ENCODE results near the gene YTHDC1.

The YTHDC1 gene

DNA sequence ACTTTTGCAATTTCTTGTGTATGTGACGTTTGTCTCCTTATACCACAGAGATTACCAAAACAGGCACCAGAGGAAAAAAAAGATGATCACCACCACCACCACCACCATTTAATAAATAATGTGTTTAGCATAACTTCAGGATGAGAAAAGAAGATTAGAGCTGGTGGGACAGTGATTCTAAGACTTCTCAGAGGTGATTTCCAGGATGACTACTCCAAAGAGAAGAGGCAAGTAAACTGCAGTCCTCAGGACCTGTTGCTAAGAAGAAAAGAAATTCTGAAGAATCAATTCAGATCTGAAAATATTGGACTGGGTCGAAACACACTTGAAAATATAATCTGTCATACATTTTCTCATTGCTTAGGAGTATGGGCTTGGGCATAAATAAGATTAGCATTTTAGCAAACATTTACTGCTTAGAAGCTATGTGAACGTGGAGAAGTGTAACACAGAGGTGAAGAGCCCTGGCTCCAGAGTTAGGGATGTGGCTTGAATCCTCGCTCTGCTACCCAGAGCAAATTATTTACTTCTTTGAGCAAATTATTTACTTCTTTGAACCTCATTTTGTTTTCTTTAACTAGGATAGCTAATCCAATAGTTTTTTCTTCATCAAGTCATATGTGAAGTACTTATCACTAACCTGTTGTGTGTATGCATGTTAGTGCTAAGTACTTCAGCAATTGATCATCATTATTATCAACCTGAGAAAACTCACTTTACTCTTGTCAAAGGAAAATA is 10.5 kb upstream of the YTHDC1 start:
- FAIRE-seq (no peak), DNase-seq (ENCODE audit: insufficient read length, low spot score) (no peak)

DNA sequence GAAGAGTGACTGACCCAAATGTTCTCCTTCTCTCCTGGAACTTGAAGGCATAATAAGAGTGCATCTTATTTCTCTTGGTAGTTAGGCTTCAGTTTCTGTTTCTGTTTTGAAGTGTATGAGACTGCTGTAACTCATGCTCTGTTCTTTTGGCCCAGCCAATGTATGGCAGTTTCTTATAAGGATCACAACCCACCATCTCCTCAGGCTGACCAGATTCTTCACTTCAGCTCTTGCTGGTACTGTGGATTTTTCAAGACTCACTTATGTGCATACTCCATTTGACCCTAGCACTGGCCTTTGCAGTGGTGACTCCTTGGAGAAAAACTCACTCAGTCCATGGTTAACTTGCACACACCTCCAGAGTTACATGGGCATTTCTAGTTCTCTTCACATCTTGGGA is 9.6 kb upstream of the YTHDC1 start:
- no peak for DNase-seq (ENCODE audit: insufficient read length, low spot score)
- FAIRE-seq, result no peak

DNA sequence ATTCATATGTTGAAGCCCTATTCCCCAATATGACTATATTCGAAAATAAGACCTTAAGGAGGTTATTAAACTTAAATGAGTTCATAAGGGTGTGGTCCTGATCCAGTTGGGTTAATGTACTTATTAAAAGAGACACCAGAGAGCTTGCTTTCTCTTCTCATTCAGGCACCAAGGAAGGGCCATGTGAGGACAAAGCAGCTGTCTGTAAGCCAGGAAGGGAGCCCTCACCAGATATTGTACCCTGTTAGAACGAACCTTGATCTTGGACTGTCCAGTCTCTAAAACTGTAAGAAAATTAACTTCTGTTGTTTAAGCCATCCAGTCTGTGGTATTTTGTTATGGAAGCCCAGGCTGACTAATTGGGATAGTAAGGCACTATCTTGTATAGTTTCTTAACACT is 9.1 kb upstream of the YTHDC1 start:
- DNase-seq (ENCODE audit: insufficient read length, low spot score), result no peak
- FAIRE-seq, result no peak

DNA sequence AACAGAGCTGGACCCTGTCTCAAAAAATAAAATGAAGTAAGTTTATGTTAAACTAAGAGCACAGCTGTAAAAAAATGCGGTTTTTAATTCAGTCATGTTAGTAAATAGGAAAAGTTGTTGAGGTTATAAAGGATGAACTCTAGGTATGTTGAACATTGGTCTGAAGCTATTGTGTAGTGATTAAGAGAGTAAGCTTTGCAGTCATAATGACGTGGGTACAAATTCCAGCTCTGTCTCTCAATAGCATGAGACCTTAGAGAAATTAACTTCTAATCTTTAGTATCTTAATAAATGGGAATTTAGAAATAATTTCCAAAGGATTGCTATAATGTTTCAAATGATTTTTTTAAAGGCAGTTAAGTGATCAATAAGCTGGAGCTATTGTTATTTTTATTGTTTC is 2.9 kb upstream of the YTHDC1 start:
- DNase-seq (ENCODE audit: insufficient read length, low spot score) (no peak), FAIRE-seq (no peak)

DNA sequence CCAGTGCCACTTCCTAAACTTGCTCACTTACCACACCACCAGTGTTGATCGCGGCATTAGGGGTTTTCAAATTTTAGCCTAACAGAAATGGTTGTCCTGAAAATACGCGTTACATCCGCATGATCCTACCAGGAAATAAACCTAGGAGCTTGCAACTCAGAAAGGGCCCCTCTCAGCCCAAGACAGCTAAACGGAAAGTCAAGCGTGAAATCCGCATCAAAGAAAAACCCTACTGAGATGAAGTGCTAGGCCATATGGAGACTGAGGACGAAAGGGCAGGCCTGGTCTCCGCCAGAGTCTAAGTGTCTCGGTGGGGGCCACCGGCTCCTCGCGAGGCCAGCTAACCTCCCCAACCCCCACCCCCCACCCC is 626 bp downstream of the YTHDC1 start:
- FAIRE-seq (no peak), DNase-seq (ENCODE audit: insufficient read length, low spot score) (no peak)

DNA sequence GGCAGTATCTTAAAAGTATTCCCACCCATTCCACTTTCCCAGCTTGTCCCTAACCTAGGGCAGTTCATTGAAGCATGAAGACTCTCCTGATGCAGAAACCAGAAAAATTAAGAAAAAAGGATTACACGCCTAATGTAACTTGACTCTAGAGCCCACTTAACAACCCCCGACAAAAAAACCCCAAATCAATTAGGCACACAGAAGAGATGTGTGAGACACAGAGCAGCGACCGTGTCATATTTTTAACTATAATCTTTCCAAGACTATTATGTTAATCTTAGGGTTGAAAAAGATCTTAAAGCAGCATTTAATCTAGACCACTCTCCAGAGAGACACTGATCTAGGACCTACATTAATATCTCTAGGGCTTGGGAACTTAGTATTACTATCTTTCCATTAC is 1.3 kb downstream of the YTHDC1 start:
- FAIRE-seq (no peak), DNase-seq (ENCODE audit: insufficient read length, low spot score) (no peak)

DNA sequence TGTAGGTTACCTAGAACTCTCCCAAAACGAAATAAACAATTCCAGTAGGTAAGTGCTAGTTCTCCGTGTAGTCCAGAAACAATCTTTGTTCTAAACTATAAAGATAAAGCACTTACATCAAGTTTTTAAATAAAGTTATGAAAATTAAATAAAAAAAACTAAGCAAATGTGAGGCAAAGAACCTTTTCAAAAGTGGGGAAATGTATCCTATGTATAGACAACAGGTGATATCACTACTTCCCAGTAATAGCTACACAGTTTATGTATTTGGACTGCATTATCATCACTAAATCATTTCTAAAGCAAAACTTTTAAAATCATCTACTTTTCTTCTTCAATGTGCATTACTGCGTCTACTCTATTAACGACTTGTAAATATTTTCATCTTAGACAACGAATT is 2.0 kb downstream of the YTHDC1 start:
- FAIRE-seq, result no peak

DNA sequence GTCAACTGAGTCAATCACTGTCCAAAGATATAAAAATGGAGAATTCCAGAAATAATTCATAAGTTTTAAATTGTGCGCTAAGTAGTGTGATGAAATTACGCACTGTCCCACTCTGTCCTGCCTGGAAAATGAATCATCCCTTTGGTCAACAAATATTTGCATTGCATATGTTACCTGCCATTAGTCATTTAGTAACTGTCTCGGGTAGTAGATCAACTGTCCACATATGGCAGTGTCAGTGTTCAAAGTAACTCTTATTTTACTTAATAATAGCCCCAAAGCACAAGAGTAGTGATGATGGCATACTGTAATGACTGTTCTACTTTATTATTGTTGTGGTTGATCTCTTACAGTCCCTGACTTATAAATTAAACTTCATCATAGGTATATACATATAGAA is 3.4 kb downstream of the YTHDC1 start:
- FAIRE-seq (no peak), DNase-seq (ENCODE audit: insufficient read length, low spot score) (no peak)

More for the DNA sequence above, 2.0 kb downstream of the YTHDC1 start:
- no peak for DNase-seq (ENCODE audit: insufficient read length, low spot score)

DNA sequence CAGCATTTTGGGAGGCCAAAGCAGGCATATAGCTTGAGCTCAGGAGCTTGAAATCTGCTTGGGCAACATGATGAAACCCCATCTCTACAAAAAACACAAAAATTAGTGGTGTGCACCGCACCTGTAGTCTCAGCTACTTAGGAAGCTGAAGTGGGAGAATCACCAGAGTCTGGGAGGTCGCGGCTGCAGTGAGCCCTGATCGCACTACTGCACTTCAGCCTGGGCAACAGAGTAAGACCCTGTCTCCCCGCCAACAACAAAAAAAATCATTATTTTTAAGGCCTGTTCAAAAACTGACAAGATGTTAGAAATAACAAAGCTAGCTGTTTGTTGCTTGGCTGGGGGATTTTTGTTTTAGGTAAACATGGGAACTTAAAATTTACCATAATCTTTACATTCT is 5.1 kb downstream of the YTHDC1 start:
- FAIRE-seq (no peak), DNase-seq (ENCODE audit: insufficient read length, low spot score) (no peak)

DNA sequence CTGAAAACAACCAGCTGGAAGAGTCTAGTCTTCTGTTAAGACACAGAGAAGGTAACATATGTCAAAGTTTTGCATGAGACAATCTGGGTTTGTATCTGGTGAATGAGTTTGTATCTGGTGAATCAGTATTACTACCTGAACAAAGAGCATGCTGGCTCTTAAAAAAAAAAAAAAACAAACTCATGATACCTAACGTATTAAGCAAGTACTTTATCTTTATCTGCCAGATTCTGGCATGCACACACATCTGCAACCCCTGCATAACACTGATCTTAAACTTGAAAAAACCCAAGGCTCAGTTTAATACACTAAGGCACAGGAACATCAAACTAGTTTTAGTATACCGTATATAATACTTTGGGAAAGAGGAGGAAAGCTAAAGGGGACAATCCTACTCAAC is 5.8 kb downstream of the YTHDC1 start:
- FAIRE-seq, result no peak

DNA sequence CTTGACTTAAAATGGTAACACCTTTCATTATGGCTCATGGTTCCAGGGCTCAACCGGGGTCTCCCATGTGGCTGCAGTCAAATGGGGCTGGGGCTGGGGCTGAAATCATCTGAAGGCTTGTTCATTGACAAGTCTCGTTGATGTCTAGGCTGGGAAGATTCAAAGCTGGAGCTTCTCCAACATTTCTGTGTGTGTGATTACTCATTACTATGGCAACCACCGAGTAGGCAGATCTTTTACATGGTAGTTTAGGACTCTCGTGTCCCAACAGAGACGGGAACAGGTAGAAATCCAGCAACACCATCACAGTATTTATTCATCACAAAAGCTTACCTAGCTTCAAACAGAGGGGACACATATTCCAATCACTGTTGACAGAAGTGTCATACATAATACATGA is 7.8 kb downstream of the YTHDC1 start:
- FAIRE-seq, result no peak
- no peak for DNase-seq (ENCODE audit: insufficient read length, low spot score)

More for the DNA sequence above, 5.8 kb downstream of the YTHDC1 start:
- DNase-seq (ENCODE audit: insufficient read length, low spot score), result no peak

DNA sequence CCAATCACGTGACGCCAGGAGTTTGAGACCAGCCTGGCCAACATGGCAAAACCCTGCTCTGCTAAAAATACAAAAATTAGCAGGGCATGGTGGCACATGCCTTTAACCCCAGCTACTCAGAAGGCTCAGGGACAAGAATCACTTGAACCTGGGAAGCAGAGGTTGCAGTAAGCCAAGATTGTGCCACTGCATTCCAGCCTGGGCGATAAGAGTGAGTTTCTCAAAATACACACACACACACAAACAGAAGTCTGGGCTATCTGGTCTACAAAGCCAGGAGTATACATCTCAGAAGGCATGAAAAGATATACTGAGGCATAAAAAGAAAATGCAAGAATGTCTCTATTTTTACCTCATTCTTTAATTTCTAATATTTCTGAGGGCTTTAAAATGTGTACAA is 11.3 kb downstream of the YTHDC1 start:
- DNase-seq (ENCODE audit: insufficient read length, low spot score) (no peak), FAIRE-seq (no peak)

DNA sequence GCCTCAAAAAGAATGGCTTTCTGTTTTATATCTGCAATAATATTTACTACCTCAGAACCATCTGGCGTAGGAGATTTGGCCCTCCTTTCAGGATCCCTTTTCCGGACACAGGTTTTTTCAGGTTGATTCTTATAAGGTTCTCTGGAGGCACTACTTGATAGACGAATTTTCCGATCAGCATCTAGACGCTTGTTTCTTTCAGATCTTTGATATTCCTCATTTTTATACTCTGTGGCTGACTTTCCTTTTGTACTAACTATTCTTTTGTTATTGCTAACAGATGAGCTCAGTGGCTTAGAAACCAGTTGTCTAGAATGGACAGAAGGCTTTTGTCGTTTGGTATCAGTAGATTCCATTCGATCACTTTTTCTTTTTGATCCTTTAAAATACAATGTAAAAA is 12.4 kb downstream of the YTHDC1 start:
- no peak for FAIRE-seq
- DNase-seq (ENCODE audit: insufficient read length, low spot score), result no peak

DNA sequence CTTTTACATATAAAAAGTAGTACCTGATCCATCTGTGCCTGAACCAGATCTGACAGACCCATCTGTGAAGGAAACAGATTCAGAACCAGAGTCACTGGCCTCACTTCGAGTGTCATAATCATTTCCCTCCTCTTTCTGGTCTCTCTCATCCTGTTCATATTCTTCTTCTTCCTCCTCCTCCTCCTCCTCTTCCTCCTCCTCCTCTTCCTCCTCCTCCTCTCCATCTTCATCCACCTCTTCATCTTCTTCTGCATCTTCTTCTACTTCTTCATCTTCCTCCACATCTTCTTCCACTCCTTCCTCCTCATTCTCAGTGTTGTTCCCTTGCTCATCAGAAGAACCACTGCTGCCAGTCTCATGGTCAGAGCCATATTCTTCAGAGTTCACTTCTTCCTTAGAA is 12.9 kb downstream of the YTHDC1 start:
- DNase-seq (ENCODE audit: insufficient read length, low spot score), result no peak
- no peak for FAIRE-seq

DNA sequence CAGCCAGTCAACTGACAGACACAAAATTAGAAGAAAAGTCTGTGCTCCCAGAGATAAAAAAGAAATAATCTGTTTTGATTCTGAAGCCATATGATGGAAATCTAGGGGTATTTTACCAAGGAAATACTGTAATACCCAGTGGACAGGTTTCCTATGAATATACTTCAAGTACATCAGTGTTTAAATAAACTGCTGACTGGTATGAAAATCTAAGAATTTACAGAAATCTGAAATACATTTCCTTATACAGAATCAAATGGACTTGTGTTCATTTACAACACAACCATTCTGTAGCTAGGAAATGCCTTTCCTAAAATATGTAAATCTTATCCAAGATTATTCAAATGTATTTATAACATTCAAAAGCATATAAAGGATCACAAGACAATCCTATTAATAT is 13.4 kb downstream of the YTHDC1 start:
- FAIRE-seq, result no peak
- DNase-seq (ENCODE audit: insufficient read length, low spot score), result no peak

DNA sequence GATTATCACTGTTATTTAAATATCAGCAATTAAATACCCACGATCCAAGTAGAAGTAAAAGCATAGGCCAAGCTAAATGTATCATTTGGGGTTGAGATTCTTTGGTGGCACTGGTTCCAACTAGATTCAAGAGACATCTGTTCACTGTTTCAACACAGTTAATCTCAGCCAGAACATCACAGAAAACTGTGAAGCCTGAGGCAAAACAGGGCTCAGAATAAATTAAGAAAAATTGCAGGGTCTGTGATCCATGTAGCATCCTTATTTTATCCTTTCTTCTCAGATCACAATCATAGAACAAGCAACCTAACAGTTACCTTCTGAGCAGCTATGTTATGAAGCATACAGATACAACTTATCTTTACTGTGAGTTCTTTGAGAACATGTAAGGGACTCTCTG is 23.7 kb downstream of the YTHDC1 start:
- FAIRE-seq (no peak), DNase-seq (ENCODE audit: insufficient read length, low spot score) (no peak)

DNA sequence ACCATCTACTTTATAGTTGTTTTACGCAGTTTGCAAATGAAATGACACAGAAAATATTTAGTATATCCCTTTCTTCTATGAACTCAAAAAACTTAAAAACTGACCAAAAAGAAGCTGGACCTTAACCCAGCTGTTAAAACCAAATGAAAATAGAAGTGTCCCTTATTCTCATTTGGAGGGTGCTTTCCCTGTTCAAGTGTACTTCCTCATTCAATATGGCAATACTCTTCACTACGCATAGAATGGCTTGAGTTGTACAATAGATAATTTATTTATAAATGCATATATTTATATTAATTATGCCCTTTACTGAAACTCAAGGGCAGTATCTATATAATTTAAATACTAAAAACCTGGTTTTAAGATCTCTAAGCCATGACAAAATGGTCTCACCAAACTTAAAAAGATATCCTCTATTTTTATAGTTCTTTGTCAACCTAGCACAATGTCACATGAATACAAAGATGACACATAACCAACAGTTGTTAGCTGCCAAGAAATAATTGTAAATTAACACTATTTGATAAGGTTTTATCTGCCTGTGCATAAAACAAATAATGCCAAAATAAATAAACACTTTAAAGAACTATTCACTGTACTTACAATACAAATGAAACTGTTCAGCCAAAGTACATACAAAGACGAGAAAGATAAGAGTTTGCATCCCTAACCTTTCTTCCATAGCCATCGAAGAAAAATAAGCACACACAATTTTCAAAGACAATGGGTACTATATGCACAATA is 25.2 kb downstream of the YTHDC1 start:
- FAIRE-seq, result no peak
- no peak for DNase-seq (ENCODE audit: insufficient read length, low spot score)

DNA sequence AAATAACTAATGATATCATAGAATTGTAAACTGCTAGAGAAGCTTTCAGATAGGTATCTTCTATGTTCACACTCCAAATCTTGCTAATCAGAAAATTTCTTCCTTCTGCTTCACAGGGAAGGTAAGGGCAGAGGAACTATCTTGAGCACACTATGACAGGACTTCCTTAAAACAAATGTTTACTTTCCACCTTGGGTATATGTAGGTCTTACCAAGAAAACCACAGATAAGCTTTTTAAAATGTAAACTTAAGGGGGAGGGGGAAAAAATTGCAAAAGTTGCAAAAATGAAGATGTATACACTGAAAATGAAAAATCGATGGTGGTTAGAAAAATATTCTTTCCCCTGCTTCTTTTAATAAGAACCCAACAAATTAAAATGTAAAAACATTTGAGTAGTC is 30.9 kb downstream of the YTHDC1 start:
- no peak for FAIRE-seq
- DNase-seq (ENCODE audit: insufficient read length, low spot score), result no peak

DNA sequence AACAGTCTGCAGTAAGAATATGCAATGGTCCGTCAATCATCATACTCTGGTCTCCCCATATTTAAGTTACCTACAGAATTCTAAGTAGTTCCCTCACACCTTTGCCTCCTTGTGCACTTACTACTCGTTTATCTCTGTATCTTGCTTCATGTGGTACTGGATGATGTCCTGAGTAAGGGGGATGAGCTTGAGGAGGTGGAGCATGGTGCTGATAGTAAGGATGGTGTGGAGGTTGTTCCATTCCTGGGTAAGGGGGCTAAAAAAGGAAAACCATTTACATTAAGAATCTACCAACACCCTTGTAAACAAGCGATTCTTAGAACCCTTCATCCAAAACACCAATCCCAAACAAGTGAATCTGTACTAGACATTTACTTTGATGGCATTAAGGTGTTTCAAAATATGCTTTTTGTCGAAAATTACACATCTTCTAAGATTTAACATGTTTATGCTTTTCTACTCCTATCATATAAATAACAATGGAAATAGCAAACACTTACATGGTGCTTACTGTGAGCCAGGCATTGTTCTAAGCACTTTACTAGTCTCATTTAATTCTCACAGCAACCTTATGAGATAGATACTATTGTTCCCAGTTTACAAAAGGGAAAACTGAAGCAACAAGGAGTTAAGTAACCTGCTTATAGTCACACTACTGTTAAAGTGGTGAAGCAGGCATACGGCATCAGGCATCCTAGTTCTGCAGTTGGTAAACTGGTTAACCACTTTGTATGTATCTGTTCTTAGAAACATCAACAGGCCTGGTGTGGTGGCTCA is 33.5 kb downstream of the YTHDC1 start:
- no peak for FAIRE-seq
- DNase-seq (ENCODE audit: insufficient read length, low spot score), result no peak

DNA sequence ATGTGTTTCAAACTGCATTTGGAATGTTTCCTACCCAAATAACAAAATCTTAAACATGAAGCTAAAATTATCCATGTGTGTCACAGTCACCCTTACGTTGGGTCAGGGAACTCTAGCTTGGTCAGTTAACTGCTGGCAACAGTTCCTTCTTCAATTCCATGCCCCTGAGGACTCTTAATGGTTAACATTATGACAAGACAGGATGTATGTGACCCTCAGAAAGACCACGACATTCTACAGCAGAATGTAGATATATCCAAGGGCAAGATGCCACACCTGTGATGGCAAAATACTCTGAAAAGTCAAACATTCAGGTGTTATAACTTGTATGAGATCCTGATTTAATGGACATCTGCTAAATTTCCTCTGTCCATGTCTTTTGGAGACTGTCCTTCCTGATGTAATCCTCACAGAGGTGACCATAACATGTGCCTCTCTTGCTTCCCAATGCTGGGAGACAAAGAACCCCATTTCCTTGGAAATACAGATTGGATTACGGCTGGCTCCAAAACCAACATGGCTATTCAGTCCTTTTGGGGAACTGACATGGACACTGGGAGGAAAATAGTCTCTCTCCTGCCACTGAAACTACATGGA is 39.1 kb downstream of the YTHDC1 start:
- FAIRE-seq (no peak), DNase-seq (ENCODE audit: insufficient read length, low spot score) (no peak)

DNA sequence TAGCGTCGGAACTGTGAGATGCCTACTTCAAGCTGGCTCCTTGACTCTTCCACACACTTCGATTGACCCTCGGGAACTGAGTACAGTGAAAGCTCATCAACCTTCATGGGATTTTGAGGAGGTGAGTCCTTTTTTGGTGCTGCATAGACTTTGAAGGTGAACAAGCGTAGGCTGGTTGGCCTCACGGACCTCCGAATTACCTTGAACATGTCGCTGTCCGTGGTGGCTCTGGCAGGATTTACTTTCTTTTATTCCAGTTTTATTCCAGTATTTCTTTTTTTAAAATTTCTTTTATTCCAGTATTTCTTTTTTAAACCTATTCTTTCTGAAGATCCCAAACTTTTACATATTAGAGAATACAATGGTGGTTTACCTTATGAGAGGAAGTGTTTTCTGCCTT is 45.2 kb downstream of the YTHDC1 start:
- DNase-seq (ENCODE audit: insufficient read length, low spot score) (no peak), FAIRE-seq (no peak)
